ENCODE measurements around the gene UBXN2A.
"Not testable (repeated sequence)": the region's sequence is repeated elsewhere in the genome, so short reads cannot be mapped to it uniquely, and the experiment has no call there.

UBXN2A gene

GRCh38 chr2:24015562-24016375, 75.5 kb downstream of the UBXN2A start:
- no peak for DNase-seq

GRCh38 chr2:24016376-24016761, 76.1 kb downstream of the UBXN2A start:
- no peak for DNase-seq

- no peak for DNase-seq
Observed at GRCh38 chr2:24016853-24017703, 76.8 kb downstream of the UBXN2A start.

DNA sequence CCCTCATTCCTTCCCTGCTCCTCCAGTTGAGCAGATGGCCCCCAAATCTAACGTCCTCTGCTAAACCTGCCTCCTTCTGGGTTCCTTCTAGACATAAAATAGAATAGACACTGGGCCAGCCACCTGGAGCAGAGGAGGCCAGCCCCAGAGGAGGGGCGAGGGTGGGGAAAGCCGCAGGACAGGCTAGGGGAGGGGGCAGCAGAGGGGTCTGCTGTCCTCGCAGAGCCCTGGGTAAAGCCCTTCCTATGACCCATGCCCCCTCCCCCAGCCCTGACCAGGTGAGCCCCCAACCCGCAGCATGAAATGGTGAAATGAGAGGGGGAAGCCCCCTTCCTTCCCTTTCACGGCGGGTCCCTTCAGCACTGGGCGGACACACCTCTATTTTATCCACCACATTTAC, 77.4 kb downstream of the UBXN2A start:
- DNase-seq: no peak

- DNase-seq: no peak
Observed at GRCh38 chr2:24018241-24018640, 78.0 kb downstream of the UBXN2A start.

DNA sequence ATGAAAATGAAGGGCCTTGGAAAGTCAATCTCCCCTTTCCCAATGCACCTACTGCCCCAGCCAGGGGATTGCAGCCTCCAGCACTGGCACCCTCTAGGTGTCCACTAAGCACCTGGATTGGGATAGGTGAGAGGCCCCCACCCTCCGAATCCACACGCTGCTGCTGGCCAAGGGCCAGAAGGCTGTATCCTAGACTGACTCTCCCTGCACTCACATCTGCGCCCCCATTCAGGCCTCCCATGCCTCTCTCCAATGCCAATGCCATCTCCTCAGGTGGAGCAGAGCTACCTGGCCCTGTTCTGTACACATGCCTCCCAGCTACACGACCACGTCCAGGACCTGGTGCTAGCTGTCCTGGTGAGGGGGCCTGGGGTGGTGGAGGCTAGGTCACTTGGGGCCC, 79.5 kb downstream of the UBXN2A start:
- no peak for DNase-seq

DNA sequence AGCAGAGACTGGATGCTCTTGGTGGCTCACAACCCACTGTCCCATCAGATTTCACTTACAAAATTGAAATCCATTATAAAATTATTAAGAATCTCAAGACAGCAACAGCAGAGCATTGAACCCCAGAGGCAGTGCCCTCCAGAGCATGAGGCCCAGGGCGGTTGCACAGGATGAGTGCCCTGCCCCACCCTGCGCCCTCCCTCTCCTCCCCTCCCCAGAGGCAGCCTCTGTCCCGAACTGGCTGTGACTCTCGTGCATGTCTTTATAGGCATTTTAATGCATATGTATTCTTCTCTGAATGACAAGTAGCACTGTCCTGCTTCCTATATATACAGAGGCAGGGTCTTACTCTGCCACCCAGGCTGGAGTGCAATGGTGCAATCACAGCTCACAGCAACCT, 80.0 kb downstream of the UBXN2A start:
- DNase-seq: no peak

- peak; percentile 9 for DNase-seq
Observed at GRCh38 chr2:24021122-24021998, 81.1 kb downstream of the UBXN2A start.

DNA sequence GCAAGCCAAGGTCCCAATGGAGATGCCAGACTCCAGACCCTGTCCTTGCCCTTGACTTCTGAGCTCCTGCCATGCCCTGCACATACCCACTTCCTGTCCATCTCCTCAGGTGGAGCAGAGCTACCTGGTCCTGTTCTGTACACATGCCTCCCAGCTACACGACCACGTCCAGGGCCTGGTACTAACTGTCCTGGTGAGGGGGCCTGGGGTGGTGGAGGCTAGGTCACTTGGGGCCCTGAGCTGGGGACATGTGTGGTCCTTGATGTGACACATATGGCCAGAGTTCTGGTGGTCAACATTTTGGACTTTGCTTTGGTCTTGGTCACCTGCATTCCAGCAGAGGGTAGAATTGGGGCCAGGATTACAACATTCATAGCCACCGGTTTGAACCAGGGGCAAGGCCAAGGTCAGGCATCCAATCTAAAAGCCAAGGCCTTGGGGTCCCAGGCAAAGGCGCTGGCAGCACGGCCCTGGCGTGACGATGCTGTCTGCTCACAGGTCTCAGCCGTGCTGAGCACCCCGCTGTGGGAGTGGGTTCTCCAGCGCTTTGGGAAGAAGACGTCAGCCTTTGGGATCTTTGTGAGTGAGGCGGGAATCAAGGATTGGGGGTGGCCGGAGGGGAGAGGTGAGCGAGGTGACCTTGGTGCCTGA, 82.2 kb downstream of the UBXN2A start:
- DNase-seq: no peak

DNA sequence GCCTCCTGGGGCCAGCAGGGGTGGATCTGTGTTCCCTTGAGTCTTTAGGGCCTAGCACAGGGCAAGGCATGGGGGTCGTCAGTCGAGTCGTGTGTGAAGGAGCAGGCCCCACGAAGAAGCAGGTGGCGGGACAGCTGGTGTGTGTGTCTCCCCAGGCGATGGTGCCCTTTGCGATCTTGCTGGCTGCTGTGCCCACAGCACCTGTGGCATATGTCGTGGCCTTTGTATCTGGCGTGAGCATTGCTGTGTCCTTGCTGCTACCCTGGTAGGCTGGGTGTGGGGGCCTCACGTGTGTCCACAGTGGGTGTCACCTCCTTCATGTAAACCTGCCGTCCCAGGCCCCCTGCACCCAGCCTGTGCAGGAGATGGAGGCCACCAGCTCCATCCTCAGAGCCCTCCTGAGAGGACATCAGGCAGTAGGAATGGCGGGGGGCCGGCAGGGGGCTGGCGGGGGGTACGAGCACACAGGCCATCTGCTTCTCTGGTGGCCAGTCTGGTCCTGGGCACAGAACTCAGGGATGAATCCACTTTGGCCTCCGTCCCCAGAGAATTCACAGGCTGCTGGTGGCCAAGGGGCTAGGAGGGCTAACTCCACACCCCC, 82.8 kb downstream of the UBXN2A start:
- DNase-seq: no peak

GRCh38 chr2:24024018-24024417, 83.8 kb downstream of the UBXN2A start:
- DNase-seq: no peak

DNA sequence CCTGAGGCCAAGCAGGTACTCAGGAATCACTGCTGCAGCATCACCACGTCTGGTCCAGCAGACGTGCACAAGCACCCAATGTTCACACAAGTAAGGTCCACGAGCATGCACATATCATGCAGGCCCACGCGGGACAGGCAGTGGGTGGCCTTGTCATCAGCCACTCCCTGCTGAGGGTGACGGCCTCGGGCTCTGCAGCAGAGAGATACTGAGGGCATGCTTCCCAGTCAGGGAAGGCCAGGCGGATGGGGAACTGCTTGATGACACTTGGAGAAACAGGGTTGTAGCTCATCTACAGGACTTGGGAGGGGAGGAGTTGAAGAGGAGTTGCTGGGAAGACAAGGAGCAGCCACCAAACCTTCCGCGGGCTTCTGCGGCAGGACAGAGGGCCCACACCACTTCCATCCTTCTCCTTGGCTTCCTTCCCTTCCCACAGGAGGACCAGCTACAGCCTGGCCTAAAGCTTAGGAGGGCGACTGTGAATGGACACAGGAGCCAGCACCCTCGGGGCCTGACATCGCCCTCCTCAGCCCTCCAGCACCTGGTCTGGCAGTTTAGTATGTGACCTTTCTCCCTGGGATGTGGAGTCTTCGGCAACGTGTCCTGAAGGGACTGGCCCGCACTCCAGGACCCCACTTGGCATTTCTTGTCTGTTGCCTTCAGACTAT, 84.9 kb downstream of the UBXN2A start:
- DNase-seq: no peak

GRCh38 chr2:24026233-24026632, 86.0 kb downstream of the UBXN2A start:
- DNase-seq: no peak

GRCh38 chr2:24038786-24039499, 98.7 kb downstream of the UBXN2A start:
- no peak for DNase-seq

GRCh38 chr2:24040511-24040910, 100.2 kb downstream of the UBXN2A start:
- DNase-seq: no peak

DNA sequence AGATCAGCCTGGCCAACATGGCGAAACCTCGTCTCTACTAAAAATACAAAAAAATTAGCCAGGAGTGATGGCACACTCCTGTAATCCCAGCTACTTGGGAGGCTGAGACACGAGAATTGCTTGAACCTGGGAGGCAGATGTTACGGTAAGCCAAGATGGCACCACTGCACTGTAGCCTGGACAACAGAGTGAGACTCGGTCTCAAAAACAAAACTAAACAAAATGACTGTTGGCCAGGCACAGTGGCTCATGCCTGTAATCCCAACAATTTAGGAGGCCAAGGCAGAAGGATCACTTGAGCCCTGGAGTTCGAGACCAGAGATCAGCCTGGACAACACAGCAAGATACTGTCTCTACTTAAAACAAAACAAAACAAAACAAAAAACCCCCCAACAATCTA, 102.9 kb downstream of the UBXN2A start:
- DNase-seq: not testable (repeated sequence)

DNA sequence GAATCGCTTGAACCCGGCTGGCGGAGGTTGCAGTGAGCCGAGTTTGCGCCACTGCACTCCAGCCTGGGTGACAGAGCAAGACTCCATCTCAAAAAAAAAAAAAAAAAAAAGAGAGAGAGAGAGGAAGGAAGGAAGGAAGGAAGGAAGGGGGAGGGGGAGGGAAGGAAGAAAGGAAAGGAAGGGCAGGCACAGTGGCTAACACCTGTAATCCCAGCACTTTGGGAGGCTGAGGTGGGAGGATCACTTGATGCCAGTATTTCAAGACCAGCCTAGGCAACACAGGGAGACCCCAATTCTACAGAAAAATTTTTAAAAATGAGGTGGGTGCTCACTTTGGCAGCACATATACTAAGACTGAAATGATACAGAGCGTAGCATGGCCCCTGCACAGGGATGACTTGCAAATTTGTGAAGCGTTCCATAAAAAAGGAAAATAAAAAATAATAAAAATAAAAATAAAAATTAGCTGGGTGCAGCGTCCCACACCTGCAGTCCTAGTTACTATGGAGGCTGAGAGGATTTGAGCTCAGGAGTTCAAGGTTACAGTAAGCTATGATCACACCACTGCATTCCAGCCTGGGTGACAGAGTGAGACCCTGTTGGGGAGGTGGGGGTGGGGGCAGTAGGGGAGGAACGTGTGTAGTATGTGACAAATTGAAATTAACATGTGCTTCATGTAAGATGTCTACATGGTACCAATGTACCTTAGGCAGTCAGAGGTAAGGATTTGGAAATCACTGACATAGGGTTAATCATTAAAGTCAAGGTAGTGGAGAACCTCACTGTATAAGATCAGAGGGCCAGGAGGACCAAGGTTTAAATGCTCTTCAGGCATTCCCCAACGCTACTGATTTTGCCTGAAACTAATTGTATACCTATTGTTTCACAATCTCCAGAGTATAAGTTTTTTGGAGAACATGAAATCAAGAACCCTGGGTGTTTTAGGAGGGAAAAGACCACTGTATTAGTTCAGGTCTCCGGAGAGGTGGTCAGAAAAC, 105.5 kb downstream of the UBXN2A start:
- DNase-seq: no peak

GRCh38 chr2:24046599-24046929, 106.3 kb downstream of the UBXN2A start:
- no peak for DNase-seq

DNA sequence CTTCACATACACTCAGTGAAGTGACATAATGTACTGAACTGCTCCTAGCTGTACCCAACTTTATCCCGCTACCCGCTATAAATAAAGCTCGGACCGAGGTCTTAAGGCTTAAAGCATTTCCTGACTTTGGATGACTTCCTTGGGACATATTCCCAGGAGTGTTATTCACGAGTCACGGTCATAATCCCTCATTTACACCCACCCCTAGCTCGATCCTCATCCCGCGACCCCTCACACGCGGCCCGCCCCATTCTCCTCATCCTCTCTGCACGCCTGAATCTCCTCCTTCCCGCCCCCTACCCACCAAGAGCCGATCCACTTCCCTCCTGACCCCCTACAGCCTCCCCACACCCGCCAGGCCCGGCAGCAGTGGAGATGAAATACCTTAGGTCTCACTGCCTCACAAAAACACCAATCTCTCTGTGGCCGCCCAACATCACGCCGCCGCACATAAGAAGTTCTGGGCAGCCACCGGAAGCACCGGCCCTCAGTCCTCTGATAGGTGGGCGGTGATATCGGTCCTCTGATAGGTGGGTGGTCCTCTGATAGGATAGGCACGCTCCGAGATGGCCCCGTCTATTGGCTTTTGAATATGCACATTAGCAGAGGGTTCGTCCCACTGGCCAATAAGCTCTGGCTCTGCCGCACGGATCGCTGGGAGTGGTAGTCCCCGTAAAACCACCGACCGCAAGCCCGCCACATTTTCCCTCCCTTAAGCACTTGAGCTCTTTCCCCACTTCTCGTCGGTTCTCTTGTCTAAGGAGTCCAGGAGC, 106.9 kb downstream of the UBXN2A start, which contains the start of gene WDCP:
Gene WDCP (minus strand): TSS at position 462 of the 773 bp plus-strand sequence. CDS start 7,897 bp downstream, outside the sequence.
- DNase-seq: peak; percentile 98

Data from suppressor macrophage treated with lipopolysaccharide for 4 hours (primary cell).